ENCODE measurements around the gene NCOA5. TPM values are rescaled to one million over a fixed set of nuclear protein-coding genes. Genes with fewer than 3 reads are reported as not detected.

NCOA5 gene
- total and polyA plus RNA-seq, 2 experiments from 2014 or later: 8.4 to 22.8 TPM

DNA sequence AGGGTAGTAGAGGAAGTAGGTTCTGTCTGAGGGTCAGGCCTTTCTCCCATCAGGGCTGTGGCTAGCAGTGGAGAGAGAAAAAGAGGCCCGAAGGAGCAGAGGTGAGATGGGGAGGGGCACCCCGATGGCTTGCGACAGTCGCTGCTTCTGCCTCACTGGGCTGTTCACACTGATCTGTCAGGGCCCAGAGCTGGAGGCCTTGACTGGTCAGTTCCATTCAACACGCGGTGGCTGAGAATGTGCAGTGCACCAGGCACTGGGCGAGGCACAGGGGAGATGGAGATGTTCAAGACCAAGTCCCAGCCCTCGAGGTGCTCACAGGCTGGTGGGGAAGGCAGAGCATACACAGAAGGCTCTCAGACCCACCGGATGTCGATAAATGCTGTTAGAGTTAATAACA lies 39.3 kb downstream of the NCOA5 start:
- H4K20me1 ChIP-seq (replicated peaks; ENCODE audit: insufficient read depth): no peaks in the 10 kb centered on the region
- peaks cover 19% of the 10 kb centered on the region for H3K27me3 Mint-ChIP-seq (ENCODE audit: insufficient read depth, low read depth, poor library complexity)
- ATAC-seq: no peak
- no peaks in the 10 kb centered on the region for H3F3A ChIP-seq (replicated peaks; ENCODE audit: low read depth)
- H3K9me3 Mint-ChIP-seq: no peaks in the 10 kb centered on the region
- no peak overlapping the region for H3K27ac ChIP-seq (ENCODE audit: low read depth)
- no peak overlapping the region for H3K4me3 Mint-ChIP-seq
- no peak overlapping the region for H3K4me2 ChIP-seq
- TF ChIP-seq EZH2phosphoT487 (IDR thresholded peaks at IDR 0.05; ENCODE audit: unreplicated experiment) (no peak), ZNF114 (CRISPR knock-in tag; IDR thresholded peaks at IDR 0.05) (no peak), NANOG (IDR thresholded peaks at IDR 0.05; ENCODE audit: borderline replicate concordance) (no peak), STAT1 (IDR thresholded peaks at IDR 0.05; ENCODE audit: unreplicated experiment) (no peak), ZNF331 (CRISPR knock-in tag; IDR thresholded peaks at IDR 0.05; ENCODE audit: low read depth) (no peak), EZH2 (IDR thresholded peaks at IDR 0.05; ENCODE audit: low read depth, unreplicated experiment) (no peak), JUNB (IDR thresholded peaks at IDR 0.05; ENCODE audit: unreplicated experiment) (no peak), CREB1 (CRISPR knock-in tag; IDR thresholded peaks at IDR 0.05; ENCODE audit: low read depth) (no peak), POLR2AphosphoS5 (IDR thresholded peaks at IDR 0.05; ENCODE audit: low read depth) (no peak)
- TF ChIP-seq, protein P1, sequence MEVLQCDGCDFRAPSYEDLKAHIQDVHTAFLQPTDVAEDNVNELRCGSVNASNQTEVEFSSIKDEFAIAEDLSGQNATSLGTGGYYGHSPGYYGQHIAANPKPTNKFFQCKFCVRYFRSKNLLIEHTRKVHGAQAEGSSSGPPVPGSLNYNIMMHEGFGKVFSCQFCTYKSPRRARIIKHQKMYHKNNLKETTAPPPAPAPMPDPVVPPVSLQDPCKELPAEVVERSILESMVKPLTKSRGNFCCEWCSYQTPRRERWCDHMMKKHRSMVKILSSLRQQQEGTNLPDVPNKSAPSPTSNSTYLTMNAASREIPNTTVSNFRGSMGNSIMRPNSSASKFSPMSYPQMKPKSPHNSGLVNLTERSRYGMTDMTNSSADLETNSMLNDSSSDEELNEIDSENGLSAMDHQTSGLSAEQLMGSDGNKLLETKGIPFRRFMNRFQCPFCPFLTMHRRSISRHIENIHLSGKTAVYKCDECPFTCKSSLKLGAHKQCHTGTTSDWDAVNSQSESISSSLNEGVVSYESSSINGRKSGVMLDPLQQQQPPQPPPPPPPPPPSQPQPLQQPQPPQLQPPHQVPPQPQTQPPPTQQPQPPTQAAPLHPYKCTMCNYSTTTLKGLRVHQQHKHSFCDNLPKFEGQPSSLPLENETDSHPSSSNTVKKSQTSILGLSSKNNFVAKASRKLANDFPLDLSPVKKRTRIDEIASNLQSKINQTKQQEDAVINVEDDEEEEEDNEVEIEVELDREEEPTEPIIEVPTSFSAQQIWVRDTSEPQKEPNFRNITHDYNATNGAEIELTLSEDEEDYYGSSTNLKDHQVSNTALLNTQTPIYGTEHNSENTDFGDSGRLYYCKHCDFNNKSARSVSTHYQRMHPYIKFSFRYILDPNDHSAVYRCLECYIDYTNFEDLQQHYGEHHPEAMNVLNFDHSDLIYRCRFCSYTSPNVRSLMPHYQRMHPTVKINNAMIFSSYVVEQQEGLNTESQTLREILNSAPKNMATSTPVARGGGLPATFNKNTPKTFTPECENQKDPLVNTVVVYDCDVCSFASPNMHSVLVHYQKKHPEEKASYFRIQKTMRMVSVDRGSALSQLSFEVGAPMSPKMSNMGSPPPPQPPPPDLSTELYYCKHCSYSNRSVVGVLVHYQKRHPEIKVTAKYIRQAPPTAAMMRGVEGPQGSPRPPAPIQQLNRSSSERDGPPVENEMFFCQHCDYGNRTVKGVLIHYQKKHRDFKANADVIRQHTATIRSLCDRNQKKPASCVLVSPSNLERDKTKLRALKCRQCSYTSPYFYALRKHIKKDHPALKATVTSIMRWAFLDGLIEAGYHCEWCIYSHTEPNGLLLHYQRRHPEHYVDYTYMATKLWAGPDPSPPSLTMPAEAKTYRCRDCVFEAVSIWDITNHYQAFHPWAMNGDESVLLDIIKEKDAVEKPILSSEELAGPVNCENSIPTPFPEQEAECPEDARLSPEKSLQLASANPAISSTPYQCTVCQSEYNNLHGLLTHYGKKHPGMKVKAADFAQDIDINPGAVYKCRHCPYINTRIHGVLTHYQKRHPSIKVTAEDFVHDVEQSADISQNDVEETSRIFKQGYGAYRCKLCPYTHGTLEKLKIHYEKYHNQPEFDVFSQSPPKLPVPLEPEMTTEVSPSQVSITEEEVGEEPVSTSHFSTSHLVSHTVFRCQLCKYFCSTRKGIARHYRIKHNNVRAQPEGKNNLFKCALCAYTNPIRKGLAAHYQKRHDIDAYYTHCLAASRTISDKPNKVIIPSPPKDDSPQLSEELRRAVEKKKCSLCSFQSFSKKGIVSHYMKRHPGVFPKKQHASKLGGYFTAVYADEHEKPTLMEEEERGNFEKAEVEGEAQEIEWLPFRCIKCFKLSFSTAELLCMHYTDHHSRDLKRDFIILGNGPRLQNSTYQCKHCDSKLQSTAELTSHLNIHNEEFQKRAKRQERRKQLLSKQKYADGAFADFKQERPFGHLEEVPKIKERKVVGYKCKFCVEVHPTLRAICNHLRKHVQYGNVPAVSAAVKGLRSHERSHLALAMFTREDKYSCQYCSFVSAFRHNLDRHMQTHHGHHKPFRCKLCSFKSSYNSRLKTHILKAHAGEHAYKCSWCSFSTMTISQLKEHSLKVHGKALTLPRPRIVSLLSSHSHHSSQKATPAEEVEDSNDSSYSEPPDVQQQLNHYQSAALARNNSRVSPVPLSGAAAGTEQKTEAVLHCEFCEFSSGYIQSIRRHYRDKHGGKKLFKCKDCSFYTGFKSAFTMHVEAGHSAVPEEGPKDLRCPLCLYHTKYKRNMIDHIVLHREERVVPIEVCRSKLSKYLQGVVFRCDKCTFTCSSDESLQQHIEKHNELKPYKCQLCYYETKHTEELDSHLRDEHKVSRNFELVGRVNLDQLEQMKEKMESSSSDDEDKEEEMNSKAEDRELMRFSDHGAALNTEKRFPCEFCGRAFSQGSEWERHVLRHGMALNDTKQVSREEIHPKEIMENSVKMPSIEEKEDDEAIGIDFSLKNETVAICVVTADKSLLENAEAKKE (CRISPR knock-in tag; IDR thresholded peaks at IDR 0.05): no peak
- TF ChIP-seq, protein P2, sequence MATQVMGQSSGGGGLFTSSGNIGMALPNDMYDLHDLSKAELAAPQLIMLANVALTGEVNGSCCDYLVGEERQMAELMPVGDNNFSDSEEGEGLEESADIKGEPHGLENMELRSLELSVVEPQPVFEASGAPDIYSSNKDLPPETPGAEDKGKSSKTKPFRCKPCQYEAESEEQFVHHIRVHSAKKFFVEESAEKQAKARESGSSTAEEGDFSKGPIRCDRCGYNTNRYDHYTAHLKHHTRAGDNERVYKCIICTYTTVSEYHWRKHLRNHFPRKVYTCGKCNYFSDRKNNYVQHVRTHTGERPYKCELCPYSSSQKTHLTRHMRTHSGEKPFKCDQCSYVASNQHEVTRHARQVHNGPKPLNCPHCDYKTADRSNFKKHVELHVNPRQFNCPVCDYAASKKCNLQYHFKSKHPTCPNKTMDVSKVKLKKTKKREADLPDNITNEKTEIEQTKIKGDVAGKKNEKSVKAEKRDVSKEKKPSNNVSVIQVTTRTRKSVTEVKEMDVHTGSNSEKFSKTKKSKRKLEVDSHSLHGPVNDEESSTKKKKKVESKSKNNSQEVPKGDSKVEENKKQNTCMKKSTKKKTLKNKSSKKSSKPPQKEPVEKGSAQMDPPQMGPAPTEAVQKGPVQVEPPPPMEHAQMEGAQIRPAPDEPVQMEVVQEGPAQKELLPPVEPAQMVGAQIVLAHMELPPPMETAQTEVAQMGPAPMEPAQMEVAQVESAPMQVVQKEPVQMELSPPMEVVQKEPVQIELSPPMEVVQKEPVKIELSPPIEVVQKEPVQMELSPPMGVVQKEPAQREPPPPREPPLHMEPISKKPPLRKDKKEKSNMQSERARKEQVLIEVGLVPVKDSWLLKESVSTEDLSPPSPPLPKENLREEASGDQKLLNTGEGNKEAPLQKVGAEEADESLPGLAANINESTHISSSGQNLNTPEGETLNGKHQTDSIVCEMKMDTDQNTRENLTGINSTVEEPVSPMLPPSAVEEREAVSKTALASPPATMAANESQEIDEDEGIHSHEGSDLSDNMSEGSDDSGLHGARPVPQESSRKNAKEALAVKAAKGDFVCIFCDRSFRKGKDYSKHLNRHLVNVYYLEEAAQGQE (IDR thresholded peaks at IDR 0.05; ENCODE audit: unreplicated experiment): no peak
- TF ChIP-seq, protein P3, sequence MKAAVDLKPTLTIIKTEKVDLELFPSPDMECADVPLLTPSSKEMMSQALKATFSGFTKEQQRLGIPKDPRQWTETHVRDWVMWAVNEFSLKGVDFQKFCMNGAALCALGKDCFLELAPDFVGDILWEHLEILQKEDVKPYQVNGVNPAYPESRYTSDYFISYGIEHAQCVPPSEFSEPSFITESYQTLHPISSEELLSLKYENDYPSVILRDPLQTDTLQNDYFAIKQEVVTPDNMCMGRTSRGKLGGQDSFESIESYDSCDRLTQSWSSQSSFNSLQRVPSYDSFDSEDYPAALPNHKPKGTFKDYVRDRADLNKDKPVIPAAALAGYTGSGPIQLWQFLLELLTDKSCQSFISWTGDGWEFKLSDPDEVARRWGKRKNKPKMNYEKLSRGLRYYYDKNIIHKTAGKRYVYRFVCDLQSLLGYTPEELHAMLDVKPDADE (IDR thresholded peaks at IDR 0.05): no peak
- TF ChIP-seq, protein P4, sequence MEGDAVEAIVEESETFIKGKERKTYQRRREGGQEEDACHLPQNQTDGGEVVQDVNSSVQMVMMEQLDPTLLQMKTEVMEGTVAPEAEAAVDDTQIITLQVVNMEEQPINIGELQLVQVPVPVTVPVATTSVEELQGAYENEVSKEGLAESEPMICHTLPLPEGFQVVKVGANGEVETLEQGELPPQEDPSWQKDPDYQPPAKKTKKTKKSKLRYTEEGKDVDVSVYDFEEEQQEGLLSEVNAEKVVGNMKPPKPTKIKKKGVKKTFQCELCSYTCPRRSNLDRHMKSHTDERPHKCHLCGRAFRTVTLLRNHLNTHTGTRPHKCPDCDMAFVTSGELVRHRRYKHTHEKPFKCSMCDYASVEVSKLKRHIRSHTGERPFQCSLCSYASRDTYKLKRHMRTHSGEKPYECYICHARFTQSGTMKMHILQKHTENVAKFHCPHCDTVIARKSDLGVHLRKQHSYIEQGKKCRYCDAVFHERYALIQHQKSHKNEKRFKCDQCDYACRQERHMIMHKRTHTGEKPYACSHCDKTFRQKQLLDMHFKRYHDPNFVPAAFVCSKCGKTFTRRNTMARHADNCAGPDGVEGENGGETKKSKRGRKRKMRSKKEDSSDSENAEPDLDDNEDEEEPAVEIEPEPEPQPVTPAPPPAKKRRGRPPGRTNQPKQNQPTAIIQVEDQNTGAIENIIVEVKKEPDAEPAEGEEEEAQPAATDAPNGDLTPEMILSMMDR (conservative IDR thresholded peaks at IDR 0.05; ENCODE audit: low read depth in 2 of 2): no peak
- no peak for DNase-seq (ENCODE audit: low spot score)
- H3K4me1 Mint-ChIP-seq: peaks cover 2% of the 10 kb centered on the region; the same call in 2 of the 3 replicates
- no peaks in the 10 kb centered on the region for H3K4me1 ChIP-seq (ENCODE audit: insufficient read depth)
- no peaks in the 10 kb centered on the region for H3K9me2 ChIP-seq (ENCODE audit: insufficient read depth)
- H2AFZ ChIP-seq: no peak overlapping the region
- H3K36me3 Mint-ChIP-seq (ENCODE audit: low read depth): no peaks in the 10 kb centered on the region; the same call in 2 of the 3 replicates
- H3K79me2 ChIP-seq (replicated peaks; ENCODE audit: insufficient read depth): no peaks in the 10 kb centered on the region
- no peak overlapping the region for H3K4me3 ChIP-seq
- H3K27me3 ChIP-seq (ENCODE audit: insufficient read depth): peaks cover 18% of the 10 kb centered on the region
- no peaks in the 10 kb centered on the region for H3K36me3 ChIP-seq (ENCODE audit: insufficient read depth)
- H3K27ac Mint-ChIP-seq: no peak overlapping the region
